Upper lobe of right lung (tissue), 1 donor: ENCODE measurements around the gene EPHX1. TPM values are rescaled to one million over a fixed set of nuclear protein-coding genes. Genes with fewer than 3 reads are reported as not detected.
"Not testable (repeated sequence)": the region's sequence is repeated elsewhere in the genome, so short reads cannot be mapped to it uniquely, and the experiment has no call there.

Source experiments
- ATAC-seq: fragments of 200-7000 bp; cut with Tn5 transposase; one replicate; pipeline ENCODE4 v1.9.1; 2020; ENCODE audit warnings: mild to moderate bottlenecking, moderate library complexity
- DNase-seq: peaks from one replicate; pipeline ENCODE4 v3.0.0-alpha.2; 2020
- H3K27ac ChIP-seq: fragments of 200-600 bp; one replicate; pipeline ENCODE4 v1.8.0; 2022
- H3K27me3 ChIP-seq: fragments of 200-600 bp; one replicate; pipeline ENCODE4 v1.8.0; 2022; ENCODE audit warnings: mild to moderate bottlenecking
- H3K36me3 ChIP-seq: fragments of 200-600 bp; one replicate; pipeline ENCODE4 v1.8.0; 2022
- H3K4me1 ChIP-seq: fragments of 200-600 bp; one replicate; pipeline ENCODE4 v1.8.0; 2022
- H3K4me3 ChIP-seq: fragments of 200-600 bp; one replicate; pipeline ENCODE4 v1.8.0; 2022; ENCODE audit warnings: mild to moderate bottlenecking
- H3K9me3 ChIP-seq: fragments of 200-600 bp; one replicate; pipeline ENCODE4 v1.8.0; 2022
- intact Hi-C: fragments of 100-400 bp; cut with DNase I; formaldehyde crosslinking; loops from one replicate; pipeline ENCODE4 v1.11.0; 2022
- total RNA-seq: library from RNA; stranded (reverse); fragmentation: NEBNext Ultra II Directional; extraction: Animal tissue kit (Norgen Biotek cat#: 25700); gene quantifications from one replicate; pipeline ENCODE4 v1.2.1, GENCODE V29; 2021
- TF ChIP-seq, protein P1 (sequence below): fragments of 200-600 bp; IDR thresholded peaks from one replicate; pipeline ENCODE4 v1.8.0; 2022; ENCODE audit warnings: antibody characterized with exemption
- donor health status: DM: no; HTN: yes; CAD: no; lungs with severe emphysema.

EPHX1 gene
- total RNA-seq, 1 donor from 2014 or later, result 245 TPM

DNA sequence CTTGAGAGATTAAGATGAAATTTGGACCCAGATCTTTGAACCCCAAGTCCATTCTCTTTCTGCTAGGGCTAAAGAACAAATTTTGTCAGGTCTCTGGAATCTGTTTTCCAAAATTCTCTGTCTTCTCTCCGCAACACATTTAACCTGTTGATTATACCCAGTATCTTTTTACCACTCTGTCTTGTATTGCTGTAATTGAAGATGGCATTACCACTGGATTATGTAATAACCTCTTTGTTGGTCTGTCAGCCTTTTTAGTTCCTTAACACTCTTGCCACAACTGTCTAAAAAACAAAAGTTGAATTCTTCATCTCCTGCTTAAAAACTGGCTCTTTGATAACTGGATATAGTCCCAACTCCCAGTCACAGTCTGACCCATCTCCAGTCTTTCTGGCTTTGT is 29.3 kb upstream of the EPHX1 start:
- H3K27me3 ChIP-seq, result no peaks in the 10 kb centered on the region
- peaks cover 48% of the 10 kb centered on the region for H3K4me1 ChIP-seq
- H3K36me3 ChIP-seq, result peaks cover 31% of the 10 kb centered on the region
- no peak overlapping the region for H3K27ac ChIP-seq
- no peak for DNase-seq
- H3K9me3 ChIP-seq, result no peaks in the 10 kb centered on the region
- intact Hi-C loops, result no loop called here
- no peak for ATAC-seq
- H3K4me3 ChIP-seq, result no peak overlapping the region
- TF ChIP-seq, protein P1, sequence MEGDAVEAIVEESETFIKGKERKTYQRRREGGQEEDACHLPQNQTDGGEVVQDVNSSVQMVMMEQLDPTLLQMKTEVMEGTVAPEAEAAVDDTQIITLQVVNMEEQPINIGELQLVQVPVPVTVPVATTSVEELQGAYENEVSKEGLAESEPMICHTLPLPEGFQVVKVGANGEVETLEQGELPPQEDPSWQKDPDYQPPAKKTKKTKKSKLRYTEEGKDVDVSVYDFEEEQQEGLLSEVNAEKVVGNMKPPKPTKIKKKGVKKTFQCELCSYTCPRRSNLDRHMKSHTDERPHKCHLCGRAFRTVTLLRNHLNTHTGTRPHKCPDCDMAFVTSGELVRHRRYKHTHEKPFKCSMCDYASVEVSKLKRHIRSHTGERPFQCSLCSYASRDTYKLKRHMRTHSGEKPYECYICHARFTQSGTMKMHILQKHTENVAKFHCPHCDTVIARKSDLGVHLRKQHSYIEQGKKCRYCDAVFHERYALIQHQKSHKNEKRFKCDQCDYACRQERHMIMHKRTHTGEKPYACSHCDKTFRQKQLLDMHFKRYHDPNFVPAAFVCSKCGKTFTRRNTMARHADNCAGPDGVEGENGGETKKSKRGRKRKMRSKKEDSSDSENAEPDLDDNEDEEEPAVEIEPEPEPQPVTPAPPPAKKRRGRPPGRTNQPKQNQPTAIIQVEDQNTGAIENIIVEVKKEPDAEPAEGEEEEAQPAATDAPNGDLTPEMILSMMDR, result no peak

DNA sequence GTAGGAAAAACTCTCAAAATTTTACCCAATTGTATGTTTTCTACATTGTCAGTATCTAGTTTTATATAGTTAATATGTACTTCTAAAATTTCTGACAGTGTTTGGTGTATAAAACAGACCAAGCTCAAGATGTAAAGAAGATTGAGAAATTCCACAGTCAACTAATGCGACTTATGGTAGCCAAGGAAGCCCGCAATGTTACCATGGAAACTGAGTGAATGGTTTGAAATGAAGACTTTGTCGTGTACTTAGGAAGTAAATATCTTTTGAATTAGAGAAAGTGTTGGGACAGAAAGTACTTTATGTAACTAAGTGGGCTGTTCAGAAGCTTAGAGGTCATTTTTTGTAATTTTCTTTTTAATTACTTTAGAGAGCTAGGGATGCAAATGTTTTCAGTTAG is 20.8 kb upstream of the EPHX1 start:
- H3K9me3 ChIP-seq, H3K4me1 ChIP-seq, H3K4me3 ChIP-seq, H3K27me3 ChIP-seq, ATAC-seq, H3K27ac ChIP-seq, intact Hi-C loops, DNase-seq: not testable (repeated sequence)
- H3K36me3 ChIP-seq, result peaks cover 62% of the 10 kb centered on the region

DNA sequence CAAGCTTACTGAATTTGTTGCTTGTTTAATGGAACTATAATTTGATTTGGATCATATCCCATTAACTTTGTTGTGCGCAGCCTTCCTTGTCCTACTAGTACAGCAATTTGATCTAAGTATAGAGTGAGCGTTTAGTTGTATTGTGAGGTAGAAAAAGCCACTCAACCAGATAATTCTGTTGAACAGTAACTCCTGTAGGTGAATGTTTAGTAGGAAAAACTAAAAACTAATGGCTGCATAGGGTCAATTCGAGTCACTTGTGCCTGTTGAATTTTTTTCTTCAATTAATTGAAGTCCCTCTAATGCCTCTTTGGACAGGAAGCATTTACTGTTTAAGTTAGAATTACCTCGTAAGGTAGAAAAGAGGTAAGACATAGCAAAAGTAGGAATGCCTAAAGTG is 15.0 kb upstream of the EPHX1 start:
- intact Hi-C loops, result no loop called here
- peaks cover 8% of the 10 kb centered on the region for H3K36me3 ChIP-seq
- no peak overlapping the region for H3K4me3 ChIP-seq
- H3K27me3 ChIP-seq, result no peaks in the 10 kb centered on the region
- ATAC-seq (no peak), DNase-seq (no peak)
- no peak overlapping the region for H3K27ac ChIP-seq
- TF ChIP-seq, protein P1, result no peak
- no peaks in the 10 kb centered on the region for H3K4me1 ChIP-seq
- H3K9me3 ChIP-seq, result no peaks in the 10 kb centered on the region

DNA sequence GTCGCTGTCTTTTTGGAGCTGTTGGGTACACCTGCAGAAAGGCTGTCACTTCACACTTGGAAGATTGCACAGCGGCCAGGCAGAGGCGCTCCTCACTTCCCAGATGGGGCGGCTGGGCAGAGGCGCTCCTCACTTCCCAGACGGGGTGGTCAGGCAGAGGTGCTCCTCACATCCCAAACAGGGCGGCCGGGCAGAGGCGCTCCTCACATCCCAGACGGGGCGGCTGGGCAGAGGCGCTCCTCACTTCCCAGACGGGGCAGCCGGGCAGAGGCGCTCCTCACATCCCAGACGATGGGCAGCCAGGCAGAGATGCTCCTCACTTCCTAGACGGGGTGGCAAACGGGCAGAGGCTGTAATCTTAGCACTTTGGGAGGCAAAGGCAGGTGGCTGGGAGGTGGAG is 13.8 kb upstream of the EPHX1 start:
- H3K4me3 ChIP-seq, H3K27ac ChIP-seq, ATAC-seq, H3K9me3 ChIP-seq, H3K27me3 ChIP-seq, H3K36me3 ChIP-seq, H3K4me1 ChIP-seq, intact Hi-C loops, DNase-seq: not testable (repeated sequence)

DNA sequence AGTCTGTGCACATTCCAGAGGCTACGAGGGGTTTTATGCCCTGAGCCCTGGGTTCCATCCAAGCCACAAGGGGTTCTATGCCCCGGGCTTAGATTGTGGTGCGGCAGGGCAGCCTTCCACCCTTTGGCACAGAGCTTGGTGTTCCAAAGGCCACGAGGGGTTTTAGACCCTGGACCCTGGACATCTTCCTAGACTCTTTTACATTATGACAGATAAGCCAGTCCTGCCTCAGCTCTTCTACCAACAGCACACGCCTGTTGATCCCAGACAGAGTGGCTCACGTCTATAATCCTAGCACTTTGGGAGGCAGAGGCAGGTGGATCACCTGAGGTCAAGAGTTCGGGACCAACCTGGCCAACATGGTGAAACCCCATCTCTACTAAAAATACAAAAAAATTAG is 8.8 kb upstream of the EPHX1 start:
- ATAC-seq, DNase-seq, H3K36me3 ChIP-seq, H3K4me1 ChIP-seq, H3K9me3 ChIP-seq, H3K27me3 ChIP-seq, H3K4me3 ChIP-seq, intact Hi-C loops, H3K27ac ChIP-seq: not testable (repeated sequence)

DNA sequence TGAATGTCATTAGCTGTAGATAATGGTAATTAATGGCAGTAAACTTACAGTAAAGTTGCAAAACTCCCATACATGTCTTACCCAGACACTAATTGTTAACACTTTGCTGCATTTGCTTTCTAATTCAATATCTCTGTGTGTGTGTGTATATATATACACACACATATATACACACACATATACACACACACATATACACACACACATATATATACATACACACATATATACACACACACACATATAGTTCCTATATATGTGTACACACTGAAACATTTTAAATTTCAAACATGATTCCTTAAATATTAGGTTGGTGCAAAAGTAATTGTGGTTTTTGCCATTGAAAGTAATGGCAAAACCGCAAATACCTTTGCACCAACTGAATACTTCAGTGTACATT is 3.7 kb upstream of the EPHX1 start:
- Histone ChIP-seq H3K4me3 (no peak overlapping the region), H3K9me3 (no peaks in the 10 kb centered on the region), H3K27me3 (no peaks in the 10 kb centered on the region), H3K4me1 (peaks cover 6% of the 10 kb centered on the region), H3K27ac (no peak overlapping the region), H3K36me3 (no peaks in the 10 kb centered on the region)
- intact Hi-C loops, result no loop called here
- TF ChIP-seq, protein P1, result no peak
- DNase-seq, result no peak
- no peak for ATAC-seq

DNA sequence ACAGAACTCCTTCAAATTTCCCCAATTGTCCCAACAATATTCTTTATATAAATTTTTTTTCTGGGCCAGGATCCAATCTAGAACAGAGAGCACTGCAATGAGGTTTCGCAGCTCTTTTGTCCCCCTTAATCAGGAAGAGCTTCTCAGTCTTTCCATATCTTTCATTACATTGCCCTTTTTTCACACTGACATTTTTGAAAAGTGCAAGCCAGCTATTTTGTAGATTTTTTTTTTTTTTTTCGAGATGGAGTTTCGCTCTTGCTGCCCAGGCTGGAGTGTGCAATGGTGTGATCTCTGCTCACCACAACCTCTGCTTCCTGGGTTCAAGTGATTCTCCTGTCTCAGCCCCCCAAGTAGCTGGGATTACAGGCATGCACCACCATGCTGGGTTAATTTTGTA is 3.2 kb upstream of the EPHX1 start:
- DNase-seq, ATAC-seq, H3K27ac ChIP-seq, H3K36me3 ChIP-seq, H3K9me3 ChIP-seq, H3K27me3 ChIP-seq, H3K4me3 ChIP-seq, intact Hi-C loops: not testable (repeated sequence)
- peaks cover 11% of the 10 kb centered on the region for H3K4me1 ChIP-seq

DNA sequence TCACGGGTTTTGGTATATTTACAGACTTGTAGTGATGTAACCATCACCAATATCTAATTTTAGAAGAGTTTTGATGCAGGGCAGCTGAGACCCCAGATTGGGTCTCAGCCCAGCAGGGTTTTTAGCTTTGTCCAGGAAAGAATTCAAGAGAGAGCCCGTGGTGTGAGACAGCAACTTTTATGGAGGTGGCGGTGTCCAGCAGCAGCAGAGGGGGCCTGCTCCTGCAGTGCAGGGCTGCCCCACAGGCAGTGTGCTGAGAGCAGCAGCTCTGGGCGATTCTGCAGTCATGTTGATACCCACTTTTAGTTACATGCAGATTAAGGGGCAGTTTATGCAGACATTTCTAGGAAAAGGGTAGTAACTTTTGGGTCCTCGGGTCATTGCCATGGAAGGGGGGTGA is 1.8 kb upstream of the EPHX1 start:
- no peak for DNase-seq
- no peak for ATAC-seq
- Histone ChIP-seq H3K27ac (no peak overlapping the region), H3K36me3 (no peaks in the 10 kb centered on the region), H3K27me3 (no peaks in the 10 kb centered on the region), H3K4me3 (no peak overlapping the region), H3K9me3 (no peaks in the 10 kb centered on the region), H3K4me1 (peaks cover 25% of the 10 kb centered on the region)
- intact Hi-C loops, result no loop called here
- TF ChIP-seq, protein P1, result no peak

DNA sequence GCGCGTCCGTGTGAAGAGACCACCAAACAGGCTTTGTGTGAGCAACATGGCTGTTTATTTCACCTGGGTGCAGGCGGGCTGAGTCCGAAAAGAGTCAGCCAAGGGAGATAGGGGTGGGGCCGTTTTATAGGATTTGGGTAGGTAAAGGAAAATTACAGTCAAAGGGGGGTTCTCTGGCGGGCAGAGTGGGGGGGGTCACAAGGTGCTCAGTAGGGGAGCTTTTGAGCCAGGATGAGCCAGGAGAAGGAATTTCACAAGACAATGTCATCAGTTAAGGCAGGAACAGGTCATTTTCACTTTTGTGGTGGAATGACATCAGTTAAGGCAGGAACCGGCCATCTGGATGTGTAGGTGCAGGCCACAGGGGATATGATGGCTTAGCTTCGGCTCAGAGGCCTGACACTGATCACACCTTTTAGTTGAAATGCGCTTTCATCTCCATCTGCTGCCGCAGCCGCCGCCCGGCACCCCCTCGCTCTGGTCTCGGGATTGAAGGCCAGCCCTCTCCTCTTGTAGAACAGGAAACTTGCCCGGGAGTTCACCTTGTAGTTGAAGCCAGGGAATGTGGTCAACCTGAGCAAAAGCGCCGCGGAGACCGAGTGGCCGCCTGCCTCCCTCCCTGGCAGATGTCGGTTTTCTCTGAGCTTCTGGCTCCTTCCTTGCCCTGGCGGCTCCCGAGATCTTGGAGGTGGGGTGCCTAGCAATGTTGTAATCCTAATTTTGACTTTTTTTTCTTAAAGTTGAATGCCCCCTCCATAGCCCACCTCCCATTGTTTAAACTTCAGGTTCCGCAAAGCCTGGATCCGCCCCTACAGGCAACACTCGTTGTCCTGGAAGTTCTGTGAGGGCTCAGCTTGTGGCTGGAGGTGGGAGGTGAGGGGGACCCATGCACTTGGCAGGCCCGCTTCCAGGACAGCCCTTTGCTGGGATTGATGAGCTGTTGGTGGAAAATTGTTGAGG is 935 bp downstream of the EPHX1 start:
- H3K9me3 ChIP-seq, H3K36me3 ChIP-seq, intact Hi-C loops, H3K27me3 ChIP-seq: not testable (repeated sequence)
- Histone ChIP-seq H3K27ac (peak overlapping the region; percentile 78), H3K4me1 (peaks cover 51% of the 10 kb centered on the region), H3K4me3 (peak overlapping the region; percentile 77)
- DNase-seq (peak; percentile 82), ATAC-seq (peak; percentile 46)
